ENCODE results near the gene TRAF3IP3.

GRCh38 chr1:209755926-209756614, at the start of gene TRAF3IP3:
- TF ChIP-seq POLR2A (IDR thresholded peaks at IDR 0.05), result no peak
- no peak for TF ChIP-seq POLR2AphosphoS5 (IDR thresholded peaks at IDR 0.05)
